ENCODE data around the gene HAGHL.

GRCh38 chr16:752007-752312 is 25.1 kb downstream of the HAGHL start:
- TF ChIP-seq GATA2 (IDR thresholded peaks at IDR 0.05; ENCODE audit: low read depth, low read length) (no peak), GATA3 (IDR thresholded peaks at IDR 0.05; ENCODE audit: low read depth, low read length) (no peak)
